Stimulated activated memory B cell treated with anti-CD40 and anti-IgM and Interleukin-4, amounts not matched to agents 10 μg/mL and 1 μg/mL and 100 μg/mL, for 72 hours (primary cell): ENCODE results near the gene TAS2R46.
"Not testable (repeated sequence)": the region's sequence is repeated elsewhere in the genome, so short reads cannot be mapped to it uniquely, and the experiment has no call there.

Experiments used
- ATAC-seq: fragments of 150-1000 bp; cut with Tn5 transposase; 2 replicates; pipeline ENCODE4 v1.10.0; 2021
- H3K27ac Mint-ChIP-seq: one replicate; pipeline ENCODE4 v1.8.0; 2022; ENCODE audit warnings: mild to moderate bottlenecking, mixed read lengths
- H3K27me3 Mint-ChIP-seq: one replicate; pipeline ENCODE4 v1.8.0; 2022; ENCODE audit warnings: mixed read lengths
- H3K36me3 Mint-ChIP-seq: one replicate; pipeline ENCODE4 v1.8.0; 2022; ENCODE audit warnings: mixed read lengths
- H3K4me1 Mint-ChIP-seq: one replicate; pipeline ENCODE4 v1.8.0; 2022; ENCODE audit warnings: mixed read lengths
- H3K4me3 Mint-ChIP-seq: one replicate; pipeline ENCODE4 v1.8.0; 2022; ENCODE audit warnings: mild to moderate bottlenecking, moderate library complexity, mixed read lengths
- H3K9me3 Mint-ChIP-seq: one replicate; pipeline ENCODE4 v1.8.0; 2022; ENCODE audit warnings: mixed read lengths

The TAS2R46 gene

GRCh38 chr12:11067514-11067913 is 5.4 kb upstream of the TAS2R46 start:
- no peak for ATAC-seq
- no peak overlapping the region for H3K27ac Mint-ChIP-seq
- H3K4me3 Mint-ChIP-seq: no peak overlapping the region
- H3K9me3 Mint-ChIP-seq: peaks cover 2% of the 10 kb centered on the region
- H3K27me3 Mint-ChIP-seq: no peaks in the 10 kb centered on the region
- peaks cover 31% of the 10 kb centered on the region for H3K36me3 Mint-ChIP-seq
- H3K4me1 Mint-ChIP-seq: peaks cover 23% of the 10 kb centered on the region

GRCh38 chr12:11059784-11060183 is 2.3 kb downstream of the TAS2R46 start:
- ATAC-seq: no peak
- peaks cover 13% of the 10 kb centered on the region for H3K4me1 Mint-ChIP-seq
- H3K27me3 Mint-ChIP-seq: no peaks in the 10 kb centered on the region
- peaks cover 19% of the 10 kb centered on the region for H3K36me3 Mint-ChIP-seq
- peaks cover 3% of the 10 kb centered on the region for H3K9me3 Mint-ChIP-seq
- no peak overlapping the region for H3K27ac Mint-ChIP-seq
- no peak overlapping the region for H3K4me3 Mint-ChIP-seq

- Mint-ChIP-seq H3K27ac (no peak overlapping the region), H3K4me1 (peaks cover 7% of the 10 kb centered on the region), H3K27me3 (no peaks in the 10 kb centered on the region), H3K9me3 (peaks cover 3% of the 10 kb centered on the region), H3K36me3 (peaks cover 19% of the 10 kb centered on the region), H3K4me3 (no peak overlapping the region)
- ATAC-seq: no peak
Observed at GRCh38 chr12:11059041-11059440, 3.1 kb downstream of the TAS2R46 start.

- Mint-ChIP-seq H3K36me3 (peaks cover 32% of the 10 kb centered on the region), H3K27me3 (no peaks in the 10 kb centered on the region), H3K27ac (no peak overlapping the region)
Observed at GRCh38 chr12:11055306-11055705, 6.8 kb downstream of the TAS2R46 start.

GRCh38 chr12:11049806-11050531 is 12.1 kb downstream of the TAS2R46 start:
- not testable (repeated sequence) for ATAC-seq, H3K4me1 Mint-ChIP-seq

More at GRCh38 chr12:11055306-11055705, 6.8 kb downstream of the TAS2R46 start:
- H3K4me3 Mint-ChIP-seq: no peak overlapping the region
- H3K4me1 Mint-ChIP-seq: no peaks in the 10 kb centered on the region
- no peak for ATAC-seq
- peaks cover 10% of the 10 kb centered on the region for H3K9me3 Mint-ChIP-seq

GRCh38 chr12:11041366-11041765 is 20.7 kb downstream of the TAS2R46 start:
- H3K27ac Mint-ChIP-seq, H3K9me3 Mint-ChIP-seq, H3K4me1 Mint-ChIP-seq, ATAC-seq, H3K27me3 Mint-ChIP-seq, H3K4me3 Mint-ChIP-seq: not testable (repeated sequence)
- peaks cover 61% of the 10 kb centered on the region for H3K36me3 Mint-ChIP-seq

More at GRCh38 chr12:11049806-11050531, 12.1 kb downstream of the TAS2R46 start:
- H3K36me3 Mint-ChIP-seq: peaks cover 57% of the 10 kb centered on the region
- H3K27me3 Mint-ChIP-seq, H3K9me3 Mint-ChIP-seq, H3K4me3 Mint-ChIP-seq, H3K27ac Mint-ChIP-seq: not testable (repeated sequence)

- Mint-ChIP-seq H3K36me3 (peaks cover 64% of the 10 kb centered on the region), H3K9me3 (peaks cover 2% of the 10 kb centered on the region), H3K27ac (no peak overlapping the region), H3K4me1 (peaks cover 4% of the 10 kb centered on the region), H3K4me3 (no peak overlapping the region), H3K27me3 (no peaks in the 10 kb centered on the region)
- ATAC-seq: no peak
Observed at GRCh38 chr12:11040162-11040561, 21.9 kb downstream of the TAS2R46 start.

GRCh38 chr12:11039171-11039570 is 22.9 kb downstream of the TAS2R46 start:
- no peak overlapping the region for H3K4me3 Mint-ChIP-seq
- peaks cover 58% of the 10 kb centered on the region for H3K36me3 Mint-ChIP-seq
- H3K9me3 Mint-ChIP-seq: no peaks in the 10 kb centered on the region
- H3K27ac Mint-ChIP-seq: no peak overlapping the region
- H3K27me3 Mint-ChIP-seq: no peaks in the 10 kb centered on the region
- ATAC-seq: no peak
- H3K4me1 Mint-ChIP-seq: peaks cover 4% of the 10 kb centered on the region

GRCh38 chr12:11033959-11034358 is 28.1 kb downstream of the TAS2R46 start:
- not testable (repeated sequence) for H3K4me1 Mint-ChIP-seq, H3K27me3 Mint-ChIP-seq, H3K27ac Mint-ChIP-seq, H3K9me3 Mint-ChIP-seq, H3K4me3 Mint-ChIP-seq
- peak; percentile 58 for ATAC-seq
- peaks cover 48% of the 10 kb centered on the region for H3K36me3 Mint-ChIP-seq

- Mint-ChIP-seq H3K4me1 (no peaks in the 10 kb centered on the region), H3K36me3 (peaks cover 53% of the 10 kb centered on the region), H3K27ac (no peak within 1 kb of the TSS), H3K4me3 (no peak within 1 kb of the TSS), H3K9me3 (no peaks in the 10 kb centered on the region), H3K27me3 (no peaks in the 10 kb centered on the region)
- ATAC-seq: no peak
Observed at GRCh38 chr12:11031307-11031706, 30.8 kb downstream of the TAS2R46 start, which contains the start of gene TAS2R31. Gene TAS2R31 (minus strand): TSS chr12:11031407. CDS start chr12:11031335, 72 bp downstream.

- Mint-ChIP-seq H3K36me3 (peaks cover 45% of the 10 kb centered on the region), H3K9me3 (peaks cover 6% of the 10 kb centered on the region), H3K4me1 (no peaks in the 10 kb centered on the region), H3K27me3 (no peaks in the 10 kb centered on the region), H3K4me3 (no peak overlapping the region), H3K27ac (no peak overlapping the region)
- no peak for ATAC-seq
Observed at GRCh38 chr12:11026118-11026517, 36.0 kb downstream of the TAS2R46 start.

GRCh38 chr12:11023387-11023786 is 38.7 kb downstream of the TAS2R46 start:
- no peak for ATAC-seq
- H3K27me3 Mint-ChIP-seq: no peaks in the 10 kb centered on the region
- H3K36me3 Mint-ChIP-seq: peaks cover 45% of the 10 kb centered on the region
- no peaks in the 10 kb centered on the region for H3K4me1 Mint-ChIP-seq
- peaks cover 6% of the 10 kb centered on the region for H3K9me3 Mint-ChIP-seq
- no peak overlapping the region for H3K27ac Mint-ChIP-seq
- no peak overlapping the region for H3K4me3 Mint-ChIP-seq

GRCh38 chr12:11022520-11022919 is 39.6 kb downstream of the TAS2R46 start, which contains the start of gene TAS2R19:
Gene TAS2R19 (minus strand): TSS chr12:11022620. CDS start chr12:11022571, 49 bp downstream.
- peaks cover 40% of the 10 kb centered on the region for H3K36me3 Mint-ChIP-seq
- H3K4me1 Mint-ChIP-seq: no peaks in the 10 kb centered on the region
- no peak for ATAC-seq
- no peaks in the 10 kb centered on the region for H3K27me3 Mint-ChIP-seq
- H3K4me3 Mint-ChIP-seq: no peak within 1 kb of the TSS
- H3K9me3 Mint-ChIP-seq: peaks cover 6% of the 10 kb centered on the region
- no peak within 1 kb of the TSS for H3K27ac Mint-ChIP-seq

GRCh38 chr12:11016937-11017336 is 45.2 kb downstream of the TAS2R46 start:
- no peak for ATAC-seq
- peaks cover 30% of the 10 kb centered on the region for H3K36me3 Mint-ChIP-seq
- H3K4me1 Mint-ChIP-seq: no peaks in the 10 kb centered on the region
- no peaks in the 10 kb centered on the region for H3K27me3 Mint-ChIP-seq
- no peak overlapping the region for H3K27ac Mint-ChIP-seq
- no peak overlapping the region for H3K4me3 Mint-ChIP-seq
- no peaks in the 10 kb centered on the region for H3K9me3 Mint-ChIP-seq

- H3K4me1 Mint-ChIP-seq: no peaks in the 10 kb centered on the region
- no peak overlapping the region for H3K27ac Mint-ChIP-seq
- no peaks in the 10 kb centered on the region for H3K9me3 Mint-ChIP-seq
- H3K27me3 Mint-ChIP-seq: no peaks in the 10 kb centered on the region
- no peak for ATAC-seq
- H3K36me3 Mint-ChIP-seq: peaks cover 23% of the 10 kb centered on the region
- H3K4me3 Mint-ChIP-seq: no peak overlapping the region
Observed at GRCh38 chr12:11015775-11016430, 46.2 kb downstream of the TAS2R46 start.

GRCh38 chr12:11014234-11014633 is 47.9 kb downstream of the TAS2R46 start:
- no peaks in the 10 kb centered on the region for H3K9me3 Mint-ChIP-seq
- no peak overlapping the region for H3K4me3 Mint-ChIP-seq
- no peak for ATAC-seq
- H3K27me3 Mint-ChIP-seq: no peaks in the 10 kb centered on the region
- H3K27ac Mint-ChIP-seq: no peak overlapping the region
- peaks cover 14% of the 10 kb centered on the region for H3K36me3 Mint-ChIP-seq
- H3K4me1 Mint-ChIP-seq: no peaks in the 10 kb centered on the region
